AG09319 (cell line): ENCODE data around the gene UBE2V1.
"Not testable (repeated sequence)": the region's sequence is repeated elsewhere in the genome, so short reads cannot be mapped to it uniquely, and the experiment has no call there.

Source experiments
- DNase-seq: peaks from one replicate; pipeline ENCODE4 v3.0.0-alpha.2; 2010; ENCODE audit warnings: low read depth; ENCODE audit errors: extremely low read depth
- TF ChIP-seq, protein P1 (sequence below): IDR thresholded peaks from 2 replicates; pipeline ENCODE4 v1.5.1; 2011; ENCODE audit warnings: low read depth, mild to moderate bottlenecking, inconsistent platforms, low read length, moderate library complexity

The UBE2V1 gene

DNA sequence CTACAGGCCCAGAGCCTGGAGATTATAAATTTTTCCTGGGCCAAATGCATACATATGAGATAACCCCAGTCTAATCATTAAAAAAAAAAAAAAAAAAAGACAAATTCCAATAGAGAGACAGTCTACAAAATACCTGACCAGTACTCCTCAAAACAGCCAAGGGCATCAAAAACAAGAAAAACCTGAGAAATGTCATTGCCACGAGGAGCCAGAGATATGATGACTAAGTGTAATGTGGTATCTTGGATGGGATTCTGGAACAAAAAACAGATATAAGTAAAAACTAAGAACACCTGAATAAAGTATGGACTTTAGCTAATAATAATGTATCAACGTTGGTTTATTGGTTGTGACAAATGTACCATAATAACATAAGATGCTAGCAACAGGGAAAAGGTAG lies 24.9 kb downstream of the UBE2V1 start:
- TF ChIP-seq, protein P1, sequence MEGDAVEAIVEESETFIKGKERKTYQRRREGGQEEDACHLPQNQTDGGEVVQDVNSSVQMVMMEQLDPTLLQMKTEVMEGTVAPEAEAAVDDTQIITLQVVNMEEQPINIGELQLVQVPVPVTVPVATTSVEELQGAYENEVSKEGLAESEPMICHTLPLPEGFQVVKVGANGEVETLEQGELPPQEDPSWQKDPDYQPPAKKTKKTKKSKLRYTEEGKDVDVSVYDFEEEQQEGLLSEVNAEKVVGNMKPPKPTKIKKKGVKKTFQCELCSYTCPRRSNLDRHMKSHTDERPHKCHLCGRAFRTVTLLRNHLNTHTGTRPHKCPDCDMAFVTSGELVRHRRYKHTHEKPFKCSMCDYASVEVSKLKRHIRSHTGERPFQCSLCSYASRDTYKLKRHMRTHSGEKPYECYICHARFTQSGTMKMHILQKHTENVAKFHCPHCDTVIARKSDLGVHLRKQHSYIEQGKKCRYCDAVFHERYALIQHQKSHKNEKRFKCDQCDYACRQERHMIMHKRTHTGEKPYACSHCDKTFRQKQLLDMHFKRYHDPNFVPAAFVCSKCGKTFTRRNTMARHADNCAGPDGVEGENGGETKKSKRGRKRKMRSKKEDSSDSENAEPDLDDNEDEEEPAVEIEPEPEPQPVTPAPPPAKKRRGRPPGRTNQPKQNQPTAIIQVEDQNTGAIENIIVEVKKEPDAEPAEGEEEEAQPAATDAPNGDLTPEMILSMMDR, result no peak
- no peak for DNase-seq

DNA sequence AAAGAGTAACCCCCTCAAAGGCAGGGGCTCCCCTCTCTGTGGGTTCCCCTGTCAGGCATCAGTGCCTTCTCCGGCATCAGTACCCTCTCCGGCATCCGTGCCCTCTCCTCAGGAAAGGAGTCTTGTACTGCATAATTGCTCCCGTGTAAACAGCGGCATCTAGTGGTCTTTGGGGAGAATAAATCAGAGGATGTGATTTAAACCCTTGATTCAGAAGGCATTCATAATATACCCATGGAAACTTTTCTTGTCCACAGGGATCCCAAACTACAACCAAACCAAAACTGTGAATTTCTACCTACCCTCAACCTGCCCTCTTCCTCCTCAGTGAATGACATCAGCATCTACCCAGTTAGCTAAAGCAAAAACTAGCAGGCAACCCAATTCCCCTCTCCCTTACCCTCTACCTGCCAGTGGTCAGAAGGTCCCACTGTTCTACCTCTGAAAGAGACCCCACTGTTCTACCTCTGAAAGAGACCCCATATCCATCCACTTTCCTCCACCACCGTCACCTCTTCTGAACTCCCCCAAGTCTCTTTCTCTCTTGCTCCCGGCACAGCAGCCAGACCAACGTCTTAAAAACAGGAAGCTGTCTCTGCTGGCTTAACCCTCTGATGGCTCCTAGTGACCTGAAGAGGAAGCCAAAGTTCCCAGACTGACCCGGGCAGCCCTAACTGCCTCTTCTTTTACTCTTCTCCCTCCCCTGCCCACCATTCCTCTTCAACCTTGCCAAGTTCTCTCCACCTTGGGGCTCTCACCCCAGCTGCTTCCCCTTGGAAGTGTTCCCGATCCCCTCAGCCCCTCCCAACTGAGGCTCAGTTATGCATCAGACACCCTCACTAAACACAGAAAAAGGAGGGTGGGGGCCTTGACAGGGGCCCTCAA lies 27.2 kb downstream of the UBE2V1 start:
- DNase-seq, result peak; percentile 35
- TF ChIP-seq, protein P1, result peak; percentile 83

DNA sequence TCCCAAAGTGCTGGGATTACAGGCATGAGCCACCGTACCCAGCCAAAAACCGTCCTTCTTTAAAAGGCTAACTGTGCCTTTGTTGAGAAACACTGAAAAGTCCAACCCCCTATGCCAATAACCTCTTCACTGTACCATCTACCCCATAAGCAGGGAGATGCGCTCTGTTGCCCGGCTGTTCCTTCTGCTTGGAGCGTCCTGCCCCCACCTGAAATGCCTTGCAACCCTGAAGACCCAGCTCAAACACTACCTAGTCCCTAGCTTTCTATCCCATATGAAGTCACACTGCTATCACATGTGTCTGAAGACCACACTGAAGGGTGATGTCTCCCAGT lies 27.8 kb downstream of the UBE2V1 start:
- DNase-seq, result no peak
- TF ChIP-seq, protein P1, result no peak

DNA sequence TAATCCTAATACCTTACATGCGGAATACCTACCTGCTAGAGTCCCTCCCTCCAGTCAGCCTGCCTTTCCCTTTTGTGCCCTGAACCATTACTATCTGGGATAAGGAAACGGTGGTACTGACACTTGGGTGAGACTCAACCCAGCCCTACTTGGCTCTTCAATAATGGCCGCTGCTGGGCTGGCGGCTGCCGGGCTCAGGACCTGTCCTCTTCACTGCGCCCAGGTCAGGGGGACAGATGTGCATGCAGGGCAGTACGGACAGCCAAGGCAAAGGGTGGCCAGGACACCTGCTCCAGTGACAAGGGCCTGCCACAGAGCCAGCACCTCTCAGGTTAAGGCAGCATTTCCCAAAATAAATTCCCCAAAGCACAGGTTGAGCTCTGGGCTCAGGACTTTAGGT lies 29.9 kb downstream of the UBE2V1 start:
- no peak for DNase-seq
- TF ChIP-seq, protein P1, result no peak

DNA sequence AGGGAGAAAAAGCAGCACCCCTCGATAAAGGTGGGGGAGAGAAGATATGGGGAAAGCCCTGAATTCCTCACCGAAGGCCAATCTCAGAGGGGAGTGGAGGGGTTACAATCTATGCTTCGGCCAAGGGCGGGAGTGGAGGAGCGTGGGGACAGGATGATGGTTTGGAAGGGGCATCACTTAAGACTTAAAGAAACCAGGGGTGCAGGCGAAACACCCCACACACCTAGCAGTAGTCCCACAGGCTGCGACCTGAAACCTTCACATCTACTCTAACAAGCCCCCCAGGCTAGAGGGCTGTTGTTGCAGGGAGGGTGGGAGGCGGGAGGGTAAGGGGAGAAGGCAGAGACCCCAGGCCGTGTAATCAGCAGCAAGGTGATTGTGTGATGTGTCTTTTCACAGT lies 30.9 kb downstream of the UBE2V1 start:
- not testable (repeated sequence) for DNase-seq

DNA sequence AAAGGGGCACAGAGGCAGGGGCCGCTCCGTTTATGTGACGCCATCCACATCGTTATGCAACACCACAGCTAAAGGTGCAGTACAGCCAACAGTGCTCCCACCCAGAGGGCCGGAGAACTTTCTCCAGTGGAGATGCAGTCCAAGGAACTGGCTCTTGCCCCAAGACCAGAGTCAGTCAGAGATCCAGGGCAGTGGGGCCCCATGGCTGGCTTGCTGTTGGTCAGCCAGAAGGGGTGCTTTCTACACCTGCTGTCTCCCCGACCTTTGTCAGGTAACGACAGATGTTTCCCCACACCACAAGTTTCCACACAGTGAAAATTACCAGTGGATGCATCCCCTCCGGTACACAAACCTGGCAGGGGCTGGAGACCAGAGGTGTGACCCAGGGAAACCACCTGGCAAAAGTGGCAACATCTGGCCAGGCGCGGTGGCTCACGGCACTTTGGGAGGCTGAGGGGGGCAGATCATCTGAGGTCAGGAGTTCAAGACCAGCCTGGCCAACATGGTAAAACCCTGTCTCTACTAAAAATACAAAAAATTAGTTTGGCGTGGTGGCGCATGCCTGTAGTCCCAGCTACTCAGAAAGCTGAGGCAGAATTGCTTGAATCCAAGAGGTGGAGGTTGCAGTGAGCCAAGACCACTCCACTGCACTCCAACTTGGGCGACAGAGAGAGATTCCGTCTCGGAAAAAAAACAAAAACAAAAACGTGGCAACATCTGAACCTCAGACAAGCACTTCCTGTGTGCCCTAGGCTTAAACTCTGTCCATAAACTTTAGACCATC lies 34.9 kb downstream of the UBE2V1 start:
- TF ChIP-seq, protein P1, result no peak

DNA sequence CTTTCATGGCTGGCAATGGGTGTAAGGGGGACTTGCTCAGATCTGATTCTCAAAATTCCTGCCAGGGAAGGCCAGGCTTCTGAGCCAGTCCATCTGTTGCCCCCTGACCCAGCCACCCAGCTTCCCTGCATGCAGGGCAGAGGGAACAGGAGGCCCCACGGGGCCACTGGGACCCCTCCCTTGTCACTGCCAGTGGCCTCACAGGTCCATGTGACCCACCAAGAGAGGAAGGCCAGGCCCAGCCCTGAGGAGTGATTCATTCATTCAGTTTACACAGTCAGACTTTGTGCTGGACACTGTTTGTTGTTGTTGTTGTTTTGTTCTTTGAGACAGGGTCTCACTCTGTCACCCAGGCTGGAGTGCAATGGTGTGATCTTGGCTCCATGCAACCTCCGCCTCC lies 39.5 kb downstream of the UBE2V1 start:
- no peak for DNase-seq
- TF ChIP-seq, protein P1, result no peak

More for the DNA sequence above, 34.9 kb downstream of the UBE2V1 start:
- no peak for DNase-seq
